A172 (cell line): ENCODE results near the gene AMZ2. TPM values are rescaled to one million over a fixed set of nuclear protein-coding genes. Genes with fewer than 3 reads are reported as not detected.
"Not testable (repeated sequence)": the region's sequence is repeated elsewhere in the genome, so short reads cannot be mapped to it uniquely, and the experiment has no call there.

ENCODE experiments used
- DNase-seq: peaks from one replicate; pipeline ENCODE4 v3.0.0-alpha.2; 2015; ENCODE audit warnings: low spot score
- total RNA-seq: library from RNA; depleted of rRNA; stranded (reverse); fragments of >200 nt; shearing (Covaris generic); gene quantifications from 2 replicates; pipeline ENCODE4 v1.2.3, GENCODE V29; 2014

Gene AMZ2
- total RNA-seq, 1 experiment from 2014 or later = 165 TPM

DNA sequence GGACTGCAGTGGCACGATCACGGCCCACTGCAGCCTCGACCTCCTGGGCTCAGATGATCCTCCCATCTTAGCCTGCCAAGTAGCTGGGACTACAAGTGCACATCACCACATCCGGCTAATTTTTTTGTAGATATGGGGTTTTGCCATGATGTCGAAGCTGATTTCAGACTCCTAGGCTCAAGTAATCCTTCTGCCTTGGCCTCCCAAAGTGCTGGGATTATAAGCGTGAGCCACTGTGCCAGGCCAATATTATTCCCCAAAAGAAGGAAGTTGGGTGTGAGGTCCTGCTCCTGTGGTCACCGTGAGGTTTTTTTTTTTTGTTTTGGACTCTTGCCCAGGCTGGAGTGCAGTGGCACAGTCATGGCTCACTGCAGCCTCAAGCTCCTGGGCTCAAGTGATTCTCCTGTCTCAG lies 1.5 kb downstream of the AMZ2 start:
- DNase-seq = no peak

DNA sequence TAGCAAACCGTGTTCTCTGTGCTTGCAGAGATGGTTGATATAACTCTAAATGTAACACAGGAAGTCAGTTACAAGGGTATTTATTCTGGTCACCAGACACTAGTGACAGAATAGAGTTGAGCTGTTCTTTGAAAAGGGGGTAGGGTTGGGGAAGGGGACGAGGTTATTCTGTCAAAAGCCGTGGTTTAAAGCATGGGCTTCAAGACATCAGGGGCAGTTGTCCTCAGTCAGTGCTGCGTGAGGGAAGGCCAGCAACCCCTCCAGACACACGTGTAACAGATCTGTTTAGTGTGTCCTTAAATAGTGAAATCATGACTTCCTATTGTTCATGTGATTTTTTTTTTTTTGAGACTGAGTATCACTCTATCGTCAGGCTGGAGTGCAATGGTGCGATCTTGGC lies 5.6 kb downstream of the AMZ2 start:
- DNase-seq = not testable (repeated sequence)

DNA sequence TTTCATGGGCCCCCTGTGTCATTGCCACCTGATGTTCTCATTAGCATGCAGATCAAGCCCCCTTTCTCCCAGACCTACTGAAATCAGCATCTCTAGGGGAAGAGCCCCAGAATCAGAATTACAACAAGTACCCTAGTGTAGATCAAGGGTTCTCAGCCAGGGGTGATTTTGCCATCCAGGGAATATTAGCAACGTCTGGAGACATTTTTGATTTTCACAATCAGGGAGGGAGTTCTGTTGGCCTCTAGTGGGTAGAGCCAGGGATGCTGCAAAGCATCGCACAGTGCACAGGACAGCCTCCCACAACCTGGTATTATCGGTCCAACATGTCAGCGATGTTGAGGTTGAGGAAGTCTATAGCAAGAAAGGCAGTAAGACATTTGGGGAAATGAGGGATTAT lies 7.3 kb downstream of the AMZ2 start:
- DNase-seq = no peak

DNA sequence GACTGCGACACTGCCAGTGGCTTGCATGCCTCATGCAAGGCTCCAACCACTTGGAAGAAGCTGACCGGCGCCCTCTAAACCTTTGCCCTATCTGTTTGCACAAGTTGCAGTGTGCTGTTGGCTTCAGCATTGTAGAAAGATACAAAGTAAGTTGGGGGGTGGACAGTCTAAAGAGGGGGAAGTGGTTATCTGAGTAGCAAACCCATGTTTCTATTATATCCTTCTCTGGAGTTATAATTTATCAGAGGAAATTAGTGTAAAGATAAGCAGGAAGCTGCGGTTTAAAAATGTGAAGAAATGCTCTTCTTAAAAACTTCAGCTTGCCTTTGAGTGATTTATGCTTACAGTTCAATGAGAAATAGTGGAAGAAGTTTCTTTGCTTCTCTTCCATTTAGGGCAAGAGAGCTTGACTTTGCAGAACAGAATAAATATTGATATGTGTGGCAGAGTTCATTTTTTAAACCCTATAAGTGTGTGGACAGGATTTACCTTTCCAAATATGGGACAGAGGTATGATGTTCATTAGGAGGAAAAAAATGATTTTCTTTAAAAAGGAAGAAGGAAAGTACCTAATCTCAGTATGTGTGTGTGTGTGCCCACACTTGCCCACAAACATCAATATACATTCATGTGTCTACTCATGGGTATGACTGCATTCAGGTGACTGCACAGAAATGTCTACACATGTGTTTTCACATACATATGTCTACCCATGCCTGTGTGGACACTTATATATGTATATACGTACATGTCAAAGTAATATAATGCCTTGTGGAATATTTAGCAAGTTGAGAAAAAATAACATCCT lies 8.1 kb downstream of the AMZ2 start:
- DNase-seq = no peak

DNA sequence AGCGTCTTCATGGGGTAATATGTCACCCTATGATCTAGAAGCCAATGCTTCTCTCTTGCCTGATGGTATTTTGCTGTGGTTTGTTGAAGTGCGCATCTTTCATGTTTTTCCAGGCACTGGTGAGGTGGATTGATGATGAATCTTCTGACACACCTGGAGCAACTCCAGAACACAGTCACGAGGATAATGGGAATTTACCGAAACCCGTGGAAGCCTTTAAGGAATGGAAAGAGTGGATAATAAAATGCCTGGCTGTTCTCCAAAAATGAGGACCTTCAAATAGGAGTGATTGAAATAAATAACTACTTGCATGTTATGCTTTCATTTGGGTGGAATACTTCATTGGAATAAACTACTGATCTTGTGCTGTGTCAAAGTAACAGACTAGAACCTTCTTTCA lies 8.9 kb downstream of the AMZ2 start:
- DNase-seq = not testable (repeated sequence)

DNA sequence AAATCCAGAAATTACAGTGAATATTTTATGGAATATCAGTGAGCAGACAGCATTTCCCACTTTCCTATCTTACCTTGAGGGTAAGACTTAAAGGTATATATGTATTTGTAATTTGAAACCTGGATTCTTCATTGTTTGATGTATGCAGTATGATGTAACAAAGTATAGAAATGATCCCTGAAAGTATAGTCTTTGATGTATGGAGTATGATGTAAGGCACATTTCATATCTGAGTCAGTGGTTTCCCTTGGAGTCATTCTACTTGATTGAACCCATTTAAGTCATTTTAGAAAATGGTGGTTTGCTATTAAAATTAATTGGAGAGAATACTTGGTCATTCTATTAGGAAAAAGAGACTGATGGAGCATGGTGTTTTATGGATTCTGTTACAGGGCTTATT lies 10.1 kb downstream of the AMZ2 start:
- DNase-seq = no peak

DNA sequence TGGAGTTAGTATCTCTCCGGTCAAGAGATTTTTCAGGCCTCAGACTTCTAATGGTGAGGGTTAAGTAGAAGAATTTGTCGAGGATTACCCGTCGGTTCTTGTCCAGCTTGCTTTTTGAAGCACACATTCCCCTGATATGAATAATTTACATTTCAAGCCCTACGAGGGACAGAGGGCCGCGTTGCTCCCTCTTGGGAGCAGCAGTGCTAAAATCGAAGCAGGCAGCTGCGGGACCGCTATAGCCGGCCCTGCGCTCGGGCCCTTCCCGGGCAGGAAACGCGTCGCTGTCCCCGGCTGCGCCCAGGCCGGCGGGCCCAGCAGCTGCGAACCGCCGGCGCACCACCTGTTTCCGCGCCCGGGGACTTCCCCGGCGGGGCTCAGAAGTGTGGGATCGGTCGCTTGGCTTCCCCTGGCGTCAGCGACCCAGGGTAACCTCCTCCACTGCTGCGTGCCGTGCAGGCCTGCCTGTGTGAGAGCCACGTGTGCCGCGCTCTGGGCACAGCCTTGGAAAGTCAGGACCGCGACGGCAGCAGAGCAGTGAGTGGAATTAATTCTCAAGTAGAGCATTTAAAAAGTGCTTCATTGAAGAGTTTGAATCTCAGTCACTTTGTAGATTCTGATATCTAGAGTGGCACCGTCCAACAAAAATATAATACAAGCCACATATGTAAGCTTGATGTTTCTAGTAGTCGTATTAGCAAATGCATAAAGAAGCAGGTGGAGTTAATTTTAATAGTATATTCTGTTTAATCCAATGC lies 11.2 kb downstream of the AMZ2 start:
- DNase-seq = not testable (repeated sequence)

DNA sequence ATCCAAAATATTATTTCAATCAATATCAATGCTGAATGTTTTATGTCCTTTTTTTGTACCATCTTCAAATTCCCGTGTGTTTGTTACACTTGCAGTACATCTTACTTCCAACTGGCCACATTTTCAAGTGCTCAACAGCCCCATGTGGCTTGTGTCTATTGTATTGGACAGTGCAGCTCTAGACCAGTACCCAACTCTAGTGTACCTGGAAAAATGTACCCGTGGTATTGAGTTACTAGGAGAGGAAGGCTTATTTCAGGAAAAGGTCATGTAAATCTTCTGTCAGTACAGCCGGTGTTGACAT lies 11.8 kb downstream of the AMZ2 start:
- DNase-seq = not testable (repeated sequence)

DNA sequence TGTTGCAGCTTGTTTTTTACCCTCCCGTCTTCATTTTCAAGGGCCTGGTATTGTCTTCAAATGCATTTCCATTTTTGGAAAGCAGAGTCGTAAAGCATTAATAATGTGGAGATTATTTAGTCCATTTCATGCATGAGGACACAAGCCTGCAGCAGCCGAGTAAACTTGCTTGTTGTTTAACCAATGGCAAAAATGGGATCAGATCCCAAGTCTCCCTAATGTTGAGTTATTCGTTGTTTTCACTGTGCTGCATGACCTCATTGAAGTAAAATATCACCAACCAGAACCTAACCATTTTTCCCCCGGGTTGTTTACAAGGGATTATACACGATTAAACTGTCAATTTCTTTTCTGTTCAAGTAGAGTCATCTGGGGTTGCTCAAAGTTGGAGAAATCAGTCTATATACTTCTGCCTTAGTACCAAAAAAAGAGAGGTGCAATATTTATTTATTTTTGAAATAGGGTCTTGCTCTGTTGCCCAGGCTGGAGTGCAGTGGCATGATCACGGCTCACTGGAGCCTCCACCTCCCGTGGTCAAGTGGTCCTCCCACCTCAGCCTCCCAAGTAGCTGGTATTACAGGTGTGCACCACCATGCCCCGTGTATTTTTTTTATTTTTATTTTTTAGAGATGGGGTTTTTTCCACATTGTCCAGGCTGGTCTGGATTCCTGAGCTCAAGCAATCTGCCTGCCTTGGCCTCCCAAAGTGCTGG lies 12.4 kb downstream of the AMZ2 start:
- DNase-seq = no peak

DNA sequence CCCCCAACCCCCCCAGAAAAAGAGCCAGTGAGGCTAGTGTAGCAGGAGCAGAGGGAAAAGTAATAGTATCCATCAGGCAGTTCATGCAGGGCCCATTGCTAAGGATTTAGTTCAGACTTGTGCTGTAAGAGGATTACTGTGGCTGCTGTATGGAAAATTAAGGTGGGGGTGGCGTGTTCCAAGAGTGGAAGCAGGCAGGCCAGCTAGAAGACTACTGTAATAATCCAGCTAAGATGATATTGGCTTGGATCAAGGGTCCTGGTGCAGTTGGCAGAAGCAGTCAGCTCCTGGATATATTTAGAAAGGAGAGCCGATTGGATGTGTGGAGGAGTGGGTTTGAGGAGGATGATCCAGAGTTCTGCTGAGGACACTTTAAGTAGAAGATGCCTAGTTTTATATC lies 14.6 kb downstream of the AMZ2 start:
- DNase-seq = not testable (repeated sequence)

DNA sequence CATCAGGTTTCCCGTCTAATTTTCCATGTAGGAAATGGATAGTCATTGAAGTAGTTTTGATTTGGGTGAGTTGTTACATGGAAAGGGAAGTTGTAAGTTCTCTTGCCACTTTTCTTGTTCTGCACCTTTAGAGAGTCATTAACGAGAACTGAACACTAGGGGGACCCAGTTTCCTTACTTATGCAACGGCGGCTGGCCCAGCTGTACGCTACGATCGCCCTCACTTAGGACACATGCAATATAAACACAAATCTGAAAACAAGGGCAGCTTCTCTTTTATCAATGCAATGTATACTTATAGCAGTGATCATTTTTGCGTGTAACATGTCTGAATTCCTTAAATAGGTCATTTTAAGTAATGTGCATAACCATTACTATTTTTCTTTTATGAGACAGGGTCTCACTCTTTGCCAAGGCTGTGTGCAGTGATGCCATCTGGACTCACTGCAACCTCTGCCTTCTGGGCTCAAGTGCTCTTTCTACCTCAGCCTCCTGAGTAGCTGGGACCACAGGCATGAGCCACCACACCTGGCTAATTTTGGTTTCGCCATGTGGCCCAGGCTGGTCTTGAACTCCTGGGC lies 15.3 kb downstream of the AMZ2 start:
- peak; percentile 38 for DNase-seq

DNA sequence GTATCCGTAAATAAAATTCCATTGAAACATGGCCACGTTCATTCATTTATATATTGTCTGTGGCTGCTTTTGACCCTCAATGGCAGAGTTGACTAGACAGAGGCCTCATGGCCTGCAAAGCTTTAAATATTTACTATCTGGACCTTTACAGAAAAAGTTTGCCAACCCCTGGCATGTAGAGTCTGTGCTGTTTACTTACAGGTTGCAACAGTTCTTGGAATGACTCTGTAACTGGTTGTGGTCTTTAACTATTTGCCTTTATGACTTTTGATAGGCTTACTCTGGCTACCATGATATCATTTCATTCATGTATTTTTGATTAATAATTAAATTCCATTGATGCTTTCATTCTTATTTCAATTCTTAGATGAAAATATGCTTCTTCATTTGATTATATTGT lies 18.0 kb downstream of the AMZ2 start:
- not testable (repeated sequence) for DNase-seq

DNA sequence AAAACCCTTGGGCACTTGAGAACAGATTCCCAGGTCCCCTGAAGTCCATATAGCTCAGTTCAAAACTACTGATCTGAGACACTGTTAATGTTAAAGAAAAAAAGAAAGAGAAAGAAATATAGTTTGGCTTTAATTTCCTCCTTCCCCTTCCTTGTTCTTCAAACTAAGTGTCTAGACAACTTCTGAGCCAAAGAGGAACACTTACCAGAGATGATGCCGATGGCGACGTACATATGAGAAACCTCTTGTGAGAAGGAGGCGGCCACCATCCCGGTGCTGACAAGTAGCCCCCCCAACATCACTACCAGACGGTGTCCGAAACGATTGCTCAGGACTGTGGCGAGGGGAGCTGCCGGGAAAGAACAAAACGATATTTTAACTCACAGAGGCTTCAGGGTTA lies 25.9 kb downstream of the AMZ2 start:
- no peak for DNase-seq

DNA sequence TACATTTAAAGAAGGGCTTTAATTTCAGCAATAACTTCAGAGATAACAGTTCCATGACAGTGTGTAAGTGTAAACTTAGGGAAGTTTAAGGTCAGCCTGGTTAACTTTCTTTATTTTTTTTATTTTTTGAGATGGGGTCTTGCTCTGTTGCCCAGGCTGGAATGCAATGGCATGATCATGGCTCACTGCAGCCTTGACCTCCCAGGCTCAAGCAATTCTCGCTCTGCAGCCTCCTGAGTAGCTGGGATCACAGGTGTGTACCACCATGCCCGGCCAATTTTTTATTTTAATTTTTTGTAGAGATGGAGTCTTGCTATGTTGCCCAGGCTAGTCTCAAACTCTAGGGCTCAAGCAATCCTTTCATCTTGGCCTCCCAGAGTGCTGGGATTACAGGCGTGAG lies 28.5 kb downstream of the AMZ2 start:
- not testable (repeated sequence) for DNase-seq

DNA sequence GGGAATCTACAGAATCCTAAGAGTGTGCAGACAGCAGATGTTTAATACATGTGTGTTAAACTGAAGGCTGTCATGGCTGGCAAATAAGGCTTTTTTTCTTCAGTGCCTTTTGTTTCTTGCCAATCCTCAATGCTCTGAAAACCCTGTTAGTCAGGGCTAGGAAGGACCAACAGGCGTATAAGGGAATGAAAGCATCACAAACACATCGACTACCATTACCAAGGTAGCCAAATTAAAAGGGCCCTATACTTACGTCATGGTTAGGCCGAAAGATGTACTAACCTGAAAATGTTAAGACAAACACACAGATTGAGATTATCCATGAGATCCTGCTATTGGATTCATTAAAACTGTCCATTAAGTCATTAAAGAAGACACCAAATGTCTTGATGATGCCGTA lies 30.0 kb downstream of the AMZ2 start:
- no peak for DNase-seq

DNA sequence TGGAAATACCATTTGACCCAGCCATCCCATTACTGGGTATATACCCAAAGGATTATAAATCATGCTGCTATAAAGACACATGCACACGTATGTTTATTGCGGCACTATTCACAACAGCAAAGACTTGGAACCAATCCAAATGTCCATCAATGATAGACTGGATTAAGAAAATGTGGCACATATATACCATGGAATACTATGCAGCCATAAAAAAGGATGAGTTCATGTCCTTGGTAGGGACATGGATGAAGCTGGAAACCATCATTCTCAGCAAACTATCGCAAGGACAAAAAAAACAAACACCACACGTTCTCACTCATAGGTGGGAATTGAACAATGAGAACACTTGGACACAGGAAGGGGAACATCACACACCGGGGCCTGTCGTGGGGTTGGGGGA lies 34.1 kb downstream of the AMZ2 start:
- not testable (repeated sequence) for DNase-seq

DNA sequence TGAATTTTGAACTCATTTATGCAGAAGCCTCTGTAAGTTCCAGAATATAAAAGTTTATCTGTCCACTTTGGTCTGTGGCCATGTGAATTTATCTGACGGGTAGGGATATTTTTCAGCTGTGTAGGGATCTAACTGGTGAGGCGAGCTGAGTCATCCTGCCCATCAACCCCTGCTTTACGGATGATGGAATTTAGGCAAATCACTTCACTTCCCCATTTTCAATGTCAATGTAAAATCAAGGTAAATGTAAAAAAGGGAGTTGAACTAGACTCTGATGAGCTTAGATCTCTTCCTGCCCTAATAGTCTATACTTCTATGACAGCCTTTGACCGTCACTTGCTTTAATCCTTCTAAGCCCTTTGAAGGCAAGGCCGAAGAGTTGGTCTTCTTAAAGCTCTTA lies 40.5 kb downstream of the AMZ2 start:
- peak; percentile 49 for DNase-seq

DNA sequence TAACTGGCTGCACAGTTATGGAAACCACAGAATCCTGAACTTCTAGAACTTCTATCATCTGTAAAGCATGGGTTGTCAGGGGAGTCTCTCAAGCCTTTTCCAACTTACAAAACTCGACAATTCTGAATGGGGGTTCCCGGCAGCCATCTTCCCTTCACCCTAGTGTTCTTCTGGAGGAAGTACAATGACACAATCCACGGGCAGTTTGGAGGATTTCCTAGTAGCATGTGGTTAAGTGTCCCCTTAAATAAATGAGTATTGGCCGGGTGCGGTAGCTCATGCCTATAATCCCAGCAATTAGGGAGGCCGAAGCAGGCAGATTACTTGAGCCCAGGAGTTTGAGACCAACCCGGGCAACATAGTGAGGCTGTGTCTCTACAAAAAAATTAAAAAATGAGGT lies 41.0 kb downstream of the AMZ2 start:
- no peak for DNase-seq

DNA sequence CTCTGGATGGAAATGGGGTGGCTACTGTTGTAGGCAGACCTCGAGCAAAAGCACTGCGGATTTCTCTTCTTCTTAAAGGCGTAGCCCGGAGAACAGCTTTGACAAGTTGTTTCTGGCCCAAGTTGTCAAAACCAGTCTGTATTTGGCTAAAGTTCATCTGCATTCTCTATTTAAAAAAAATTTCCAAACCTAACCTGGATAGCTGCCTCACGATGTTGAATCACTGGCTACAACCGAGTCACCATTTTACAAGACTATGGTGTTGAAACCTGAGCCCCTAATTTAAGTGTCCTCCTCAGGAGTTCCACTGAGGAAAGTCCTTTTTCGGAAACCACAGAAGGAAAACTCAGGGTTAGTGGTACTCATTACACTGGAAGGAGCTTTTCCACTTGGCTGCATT lies 41.6 kb downstream of the AMZ2 start:
- no peak for DNase-seq

DNA sequence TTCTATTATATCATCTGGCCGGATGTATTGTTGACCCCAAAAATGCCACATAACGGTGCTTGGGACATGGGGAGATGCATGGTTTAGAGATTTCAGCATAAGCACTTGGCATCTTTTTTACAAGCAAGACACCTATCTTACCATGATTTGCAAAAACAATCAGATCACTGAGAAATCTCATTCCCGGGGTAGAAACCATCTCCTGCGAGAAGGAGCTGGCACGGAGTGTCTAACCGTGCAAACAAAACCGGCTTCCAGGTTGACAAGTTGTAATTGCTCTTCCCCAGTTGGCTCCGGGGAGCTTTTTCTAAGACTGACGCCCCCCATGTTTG lies 42.1 kb downstream of the AMZ2 start:
- DNase-seq = no peak

DNA sequence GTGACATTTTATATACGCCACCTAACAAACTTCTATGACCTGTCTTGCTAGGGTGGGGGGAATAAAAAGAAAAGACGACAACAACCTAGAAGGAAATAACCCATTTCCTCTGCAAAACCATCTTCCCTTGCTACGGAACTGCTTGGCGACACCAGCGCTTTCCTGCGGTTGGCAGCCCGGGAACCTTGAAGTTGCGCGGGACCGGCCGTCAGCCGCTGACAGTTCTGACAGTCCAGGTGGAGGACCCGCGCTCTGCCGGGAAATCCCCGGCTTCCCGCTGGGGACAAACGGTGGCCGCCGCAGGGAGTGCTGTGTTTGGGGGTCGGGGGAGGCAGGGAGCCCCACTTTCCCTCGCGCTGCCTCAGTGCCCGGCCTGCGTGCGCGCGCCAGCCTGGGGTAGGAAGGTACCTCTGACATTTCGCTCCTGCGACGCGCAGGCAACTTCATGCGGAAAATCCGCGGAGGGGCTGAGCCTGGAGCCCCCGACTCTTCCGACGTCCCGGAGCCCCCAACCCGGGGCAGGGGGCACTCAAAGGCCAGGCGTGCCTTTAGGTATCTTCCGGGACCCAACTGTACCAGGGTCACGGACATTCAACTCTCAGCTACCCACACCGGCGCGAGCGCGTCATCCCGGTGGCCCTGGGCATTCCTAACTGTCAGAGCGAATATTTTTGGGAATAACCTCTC lies 42.6 kb downstream of the AMZ2 start:
- no peak for DNase-seq
